HepG2 (cell line): ENCODE measurements around the gene CTCF. TPM values are rescaled to one million over a fixed set of nuclear protein-coding genes. Genes with fewer than 3 reads are reported as not detected.

ENCODE experiments used
- BCL3 ChIP-seq: sonication (generic); formaldehyde crosslinking; IDR thresholded peaks from 2 replicates; pipeline ENCODE4 v1.5.1; 2020; ENCODE audit warnings: mild to moderate bottlenecking, missing genetic modification reagents, moderate library complexity
- BORCS8-MEF2B ChIP-seq: sonication (generic); formaldehyde crosslinking; IDR thresholded peaks from 2 replicates; pipeline ENCODE4 v1.8.0; 2022; ENCODE audit warnings: mild to moderate bottlenecking, missing genetic modification reagents
- CBFB ChIP-seq: sonication (generic); formaldehyde crosslinking; IDR thresholded peaks from 2 replicates; pipeline ENCODE4 v1.4.0; 2020; ENCODE audit warnings: missing genetic modification reagents
- DNMT3B ChIP-seq: conservative IDR thresholded peaks from 2 replicates; pipeline ENCODE4 v1.6.1; 2016; ENCODE audit warnings: missing biosample characterization, control low read depth
- FOXO1 ChIP-seq: sonication (generic); formaldehyde crosslinking; IDR thresholded peaks from 2 replicates; pipeline ENCODE4 v1.4.0; 2020; ENCODE audit warnings: missing genetic modification reagents
- GMEB2 ChIP-seq: IDR thresholded peaks from 2 replicates; pipeline ENCODE4 v1.6.1; 2016; ENCODE audit warnings: missing biosample characterization, missing genetic modification reagents, low read depth
- HIC2 ChIP-seq: sonication (generic); formaldehyde crosslinking; IDR thresholded peaks from 2 replicates; pipeline ENCODE4 v1.9.0; 2022; ENCODE audit warnings: low read depth, missing genetic modification reagents
- MATR3 ChIP-seq: sonication (generic); formaldehyde crosslinking; IDR thresholded peaks from 2 replicates; pipeline ENCODE4 v1.4.0; 2020; ENCODE audit warnings: missing genetic modification reagents
- MEF2D ChIP-seq: sonication (generic); formaldehyde crosslinking; IDR thresholded peaks from 2 replicates; pipeline ENCODE4 v1.5.1; 2020; ENCODE audit warnings: mild to moderate bottlenecking, missing genetic modification reagents
- NFE2 ChIP-seq: sonication (generic); formaldehyde crosslinking; IDR thresholded peaks from 2 replicates; pipeline ENCODE4 v1.4.0; 2020; ENCODE audit warnings: missing genetic modification reagents
- SRSF9 ChIP-seq: fragments of 200-400 bp; formaldehyde crosslinking; IDR thresholded peaks from 2 replicates; pipeline ENCODE4 v1.6.1; 2018; ENCODE audit warnings: borderline replicate concordance, mild to moderate bottlenecking, low read depth, low read length; ENCODE audit not compliant: insufficient read depth, poor library complexity, severe bottlenecking
- ZNF121 ChIP-seq: sonication (generic); formaldehyde crosslinking; IDR thresholded peaks from 2 replicates; pipeline ENCODE4 v1.5.0; 2020; ENCODE audit warnings: mild to moderate bottlenecking, missing genetic modification reagents
- ZNF234 ChIP-seq: sonication (generic); formaldehyde crosslinking; conservative IDR thresholded peaks from 2 replicates; pipeline ENCODE4 v1.5.1; 2020; ENCODE audit warnings: mild to moderate bottlenecking, missing genetic modification reagents
- ZNF274 ChIP-seq: sonication (generic); formaldehyde crosslinking; IDR thresholded peaks from 2 replicates; pipeline ENCODE4 v1.5.1; 2020; ENCODE audit warnings: mild to moderate bottlenecking, missing genetic modification reagents
- ZNF326 ChIP-seq: sonication (generic); formaldehyde crosslinking; IDR thresholded peaks from 2 replicates; pipeline ENCODE4 v1.4.0; 2020; ENCODE audit warnings: missing genetic modification reagents, borderline replicate concordance
- ZNF484 ChIP-seq: sonication (generic); formaldehyde crosslinking; IDR thresholded peaks from 2 replicates; pipeline ENCODE4 v1.5.1; 2020; ENCODE audit warnings: mild to moderate bottlenecking, low read depth, missing genetic modification reagents, borderline replicate concordance
- ZNF619 ChIP-seq: sonication (generic); formaldehyde crosslinking; IDR thresholded peaks from 2 replicates; pipeline ENCODE4 v1.4.0; 2020; ENCODE audit warnings: mild to moderate bottlenecking, missing genetic modification reagents
- ZNF660 ChIP-seq: sonication (generic); formaldehyde crosslinking; IDR thresholded peaks from 2 replicates; pipeline ENCODE4 v1.5.1; 2020; ENCODE audit warnings: mild to moderate bottlenecking, low read depth, missing genetic modification reagents, borderline replicate concordance
- ZNF687 ChIP-seq: sonication (generic); formaldehyde crosslinking; IDR thresholded peaks from 2 replicates; pipeline ENCODE4 v1.5.1; 2020; ENCODE audit warnings: mild to moderate bottlenecking, missing genetic modification reagents, moderate library complexity
- ZNF773 ChIP-seq: sonication (generic); formaldehyde crosslinking; IDR thresholded peaks from 2 replicates; pipeline ENCODE4 v1.4.0; 2020; ENCODE audit warnings: missing genetic modification reagents, borderline replicate concordance
- ZNF850 ChIP-seq: sonication (generic); formaldehyde crosslinking; conservative IDR thresholded peaks from 2 replicates; pipeline ENCODE4 v1.9.0; 2021; ENCODE audit warnings: mild to moderate bottlenecking, missing genetic modification reagents
- polyA plus RNA-seq, 8 experiments: library from polyadenylated mRNA; depleted of rRNA in 3 of 8; stranded (reverse) in 7 of 8; unstranded in 1 of 8; fragments of >200 nt; fragmentation: Illumina TruSeq in 4 of 8; extraction: Trizol in 4 of 8; gene quantifications; 2 replicates each; pipeline versions ENCODE4 v1.2.1 to v1.2.3, GENCODE V29; 2011 to 2016; ENCODE audit warnings: low read depth in 4 of 8, missing spikeins in 1 of 8, mixed read lengths in 1 of 8; ENCODE audit not compliant: insufficient read depth in 1 of 8
- total RNA-seq, 5 experiments: library from RNA; depleted of rRNA; stranded (reverse); fragments of >200 nt; fragmentation: Illumina TruSeq; extraction: Trizol; gene quantifications; 2 replicates each; pipeline ENCODE4 v1.2.3, GENCODE V29; 2016; ENCODE audit warnings: low read depth in 1 of 5

The CTCF gene
- total and polyA plus RNA-seq, 2 of the 13 experiments (the other 11 are each of a cell fraction or from before 2014, with no cell fraction given) = 19.5 to 37.5 TPM

- TF ChIP-seq ZNF687 (CRISPR knock-in tag) (peak; percentile 79), ZNF619 (CRISPR knock-in tag) (no peak; the same call in 1 of the 2 replicates), MEF2D (CRISPR knock-in tag) (peak; percentile 84), DNMT3B (CRISPR knock-in tag) (no peak), FOXO1 (CRISPR knock-in tag) (0 out of 2 replicates have a peak, but pooled peaks have one; percentile 5), GMEB2 (no peak), BORCS8-MEF2B (CRISPR knock-in tag) (peak; percentile 80; the same call in 1 of the 2 replicates), SRSF9 (no peak), ZNF850 (no peak), ZNF274 (CRISPR knock-in tag) (0 out of 2 replicates have a peak, but pooled peaks have one; percentile 29), ZNF484 (no peak), MATR3 (CRISPR knock-in tag) (no peak), HIC2 (CRISPR knock-in tag) (no peak), ZNF121 (CRISPR knock-in tag) (peak; percentile 64; the same call in 1 of the 2 replicates), ZNF773 (CRISPR knock-in tag) (no peak), BCL3 (CRISPR knock-in tag) (0 out of 2 replicates have a peak, but pooled peaks have one; percentile 18), CBFB (CRISPR knock-in tag) (peak; percentile 26; the same call in 1 of the 2 replicates), ZNF660 (CRISPR knock-in tag) (no peak), ZNF234 (no peak), NFE2 (CRISPR knock-in tag) (no peak), ZNF326 (CRISPR knock-in tag) (no peak)
Observed at GRCh38 chr16:67521095-67521804, 41.1 kb upstream of the CTCF start (continued).
